Testis (tissue), 2 donors: ENCODE results near the gene FYB1.

Source experiments
- POLR2A ChIP-seq: fragments of 450-650 bp; IDR thresholded peaks from one replicate; pipeline ENCODE4 v1.6.1; 2017; ENCODE audit warnings: antibody characterized with exemption, mild to moderate bottlenecking, moderate library complexity
- TF ChIP-seq, protein P1 (sequence below), 3 experiments: fragments of 450-650 bp in 2 of 3; fragments of 200-600 bp in 1 of 3; sonication (generic) in 1 of 3; IDR thresholded peaks; one replicate each; pipeline ENCODE4 v1.5.1; 2016 to 2019; ENCODE audit warnings: antibody characterized with exemption in 3 of 3, mild to moderate bottlenecking in 2 of 3, moderate library complexity in 1 of 3

DNA sequence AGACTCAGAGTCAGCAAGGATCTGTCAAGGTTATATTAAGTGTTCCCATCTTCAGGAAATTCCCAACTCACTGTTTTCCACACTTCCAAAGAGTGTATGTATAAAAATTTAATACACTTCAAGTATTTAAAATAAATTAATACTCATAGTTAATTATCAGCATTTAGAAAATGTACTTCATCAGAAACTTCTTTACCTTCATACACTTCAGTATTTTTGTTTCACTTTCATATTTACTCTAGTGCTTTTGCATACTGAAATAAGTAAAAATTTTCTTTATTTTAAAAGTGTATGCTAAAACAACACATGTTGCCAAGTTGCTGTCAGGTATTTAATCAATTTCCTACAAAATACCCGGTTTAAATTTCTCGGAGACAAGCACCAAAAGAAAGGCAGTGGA is 161.6 kb downstream of the FYB1 start:
- TF ChIP-seq, protein P1, sequence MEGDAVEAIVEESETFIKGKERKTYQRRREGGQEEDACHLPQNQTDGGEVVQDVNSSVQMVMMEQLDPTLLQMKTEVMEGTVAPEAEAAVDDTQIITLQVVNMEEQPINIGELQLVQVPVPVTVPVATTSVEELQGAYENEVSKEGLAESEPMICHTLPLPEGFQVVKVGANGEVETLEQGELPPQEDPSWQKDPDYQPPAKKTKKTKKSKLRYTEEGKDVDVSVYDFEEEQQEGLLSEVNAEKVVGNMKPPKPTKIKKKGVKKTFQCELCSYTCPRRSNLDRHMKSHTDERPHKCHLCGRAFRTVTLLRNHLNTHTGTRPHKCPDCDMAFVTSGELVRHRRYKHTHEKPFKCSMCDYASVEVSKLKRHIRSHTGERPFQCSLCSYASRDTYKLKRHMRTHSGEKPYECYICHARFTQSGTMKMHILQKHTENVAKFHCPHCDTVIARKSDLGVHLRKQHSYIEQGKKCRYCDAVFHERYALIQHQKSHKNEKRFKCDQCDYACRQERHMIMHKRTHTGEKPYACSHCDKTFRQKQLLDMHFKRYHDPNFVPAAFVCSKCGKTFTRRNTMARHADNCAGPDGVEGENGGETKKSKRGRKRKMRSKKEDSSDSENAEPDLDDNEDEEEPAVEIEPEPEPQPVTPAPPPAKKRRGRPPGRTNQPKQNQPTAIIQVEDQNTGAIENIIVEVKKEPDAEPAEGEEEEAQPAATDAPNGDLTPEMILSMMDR (IDR thresholded peaks at IDR 0.05), result no peak
- no peak for TF ChIP-seq POLR2A
